Activated CD8-positive, alpha-beta T cell treated with anti-CD3 and anti-CD28 coated beads for 36 hours (primary cell): ENCODE data around the gene PANK4. TPM values are rescaled to one million over a fixed set of nuclear protein-coding genes. Genes with fewer than 3 reads are reported as not detected.

Experiments
- ATAC-seq: fragments of 200-7000 bp; cut with Tn5 transposase; one replicate; pipeline ENCODE4 v1.10.0; 2021; ENCODE audit warnings: mild to moderate bottlenecking, moderate library complexity
- CTCF ChIA-PET: fragments of 350-600 bp; sonication (Branson Sonifier 250); formaldehyde crosslinking; loops from one replicate; lab custom pipeline; 2021; ENCODE audit warnings: antibody characterized with exemption; lab: Charles Lee
- POLR2A ChIA-PET: fragments of 350-600 bp; sonication (Branson Sonifier 250); formaldehyde crosslinking; loops from one replicate; lab custom pipeline; 2021; ENCODE audit warnings: antibody characterized with exemption; lab: Charles Lee
- DNase-seq: peaks from one replicate; pipeline ENCODE4 v3.0.0-alpha.2; 2020
- H3K27ac Mint-ChIP-seq: one replicate; pipeline ENCODE4 v1.8.0; 2021; ENCODE audit warnings: mild to moderate bottlenecking, mixed read lengths
- H3K27me3 Mint-ChIP-seq: one replicate; pipeline ENCODE4 v1.8.0; 2021; ENCODE audit warnings: mixed read lengths
- H3K36me3 Mint-ChIP-seq: one replicate; pipeline ENCODE4 v1.8.0; 2021; ENCODE audit warnings: low read depth, mixed read lengths
- H3K4me1 Mint-ChIP-seq: one replicate; pipeline ENCODE4 v1.8.0; 2021; ENCODE audit warnings: low read depth, mixed read lengths
- H3K4me3 Mint-ChIP-seq: one replicate; pipeline ENCODE4 v1.8.0; 2021; ENCODE audit warnings: mild to moderate bottlenecking, moderate library complexity, mixed read lengths
- H3K9me3 Mint-ChIP-seq: one replicate; pipeline ENCODE4 v1.8.0; 2021; ENCODE audit warnings: mixed read lengths
- CTCF ChIP-seq: fragments of 200-600 bp; IDR thresholded peaks from one replicate; pipeline ENCODE4 v1.8.0; 2022; ENCODE audit warnings: antibody characterized with exemption, mild to moderate bottlenecking
- intact Hi-C: fragments of 100-400 bp; cut with micrococcal nuclease; formaldehyde crosslinking; loops from one replicate; pipeline ENCODE4 v1.10.0; 2022
- total RNA-seq, 2 experiments: library from RNA; stranded (reverse); gene quantifications; one replicate each; pipeline ENCODE4 v1.2.3, GENCODE V29; 2021

PANK4 gene
- total RNA-seq, 2 experiments from 2014 or later: 39.0 to 40.6 TPM

GRCh38 chr1:2458687-2459086, 67.7 kb downstream of the PANK4 start:
- ATAC-seq: no peak
- no peak for TF ChIP-seq CTCF
- POLR2A ChIA-PET: no interaction called here
- no peaks in the 10 kb centered on the region for H3K4me1 Mint-ChIP-seq
- no peak for DNase-seq
- no peaks in the 10 kb centered on the region for H3K27me3 Mint-ChIP-seq
- H3K4me3 Mint-ChIP-seq: no peak overlapping the region
- CTCF ChIA-PET: no interaction called here
- H3K36me3 Mint-ChIP-seq: no peaks in the 10 kb centered on the region
- intact Hi-C loops: no loop called here
- H3K9me3 Mint-ChIP-seq: no peaks in the 10 kb centered on the region
- H3K27ac Mint-ChIP-seq: no peak overlapping the region

Other genes starting within 250 kb of the PANK4 start
- gene MORN1, start 135.0 kb downstream of the PANK4 start, total RNA-seq: 1 to 10 TPM; 5.9 to 6.6 TPM
- 100 to 1,000 TPM; 120 to 131 TPM for gene RER1, start 134.8 kb downstream of the PANK4 start, total RNA-seq
- gene PEX10, start 114.0 kb downstream of the PANK4 start, total RNA-seq: 10 to 100 TPM; 17.1 to 19.0 TPM
- gene PLCH2, start 50.3 kb downstream of the PANK4 start, total RNA-seq: 1 to 10 TPM; 2.9 to 6.0 TPM
- gene HES5, start 3.7 kb upstream of the PANK4 start, total RNA-seq: not detected
- gene TNFRSF14, start 29.8 kb upstream of the PANK4 start, total RNA-seq: 100 to 1,000 TPM; 134 to 140 TPM
- gene PRXL2B, start 60.2 kb upstream of the PANK4 start, total RNA-seq: 10 to 100 TPM; 39.1 to 43.6 TPM
- gene MMEL1, start 106.4 kb upstream of the PANK4 start, total RNA-seq: 1 to 10 TPM; 1.8 to 3.1 TPM